SIG-M5 (cell line): ENCODE measurements around the gene SLC2A11.
"Not testable (repeated sequence)": the region's sequence is repeated elsewhere in the genome, so short reads cannot be mapped to it uniquely, and the experiment has no call there.

Experiments
- DNase-seq: peaks from one replicate; lab custom pipeline; 2025; lab: John Stamatoyannopoulos, UW

The SLC2A11 gene

DNA sequence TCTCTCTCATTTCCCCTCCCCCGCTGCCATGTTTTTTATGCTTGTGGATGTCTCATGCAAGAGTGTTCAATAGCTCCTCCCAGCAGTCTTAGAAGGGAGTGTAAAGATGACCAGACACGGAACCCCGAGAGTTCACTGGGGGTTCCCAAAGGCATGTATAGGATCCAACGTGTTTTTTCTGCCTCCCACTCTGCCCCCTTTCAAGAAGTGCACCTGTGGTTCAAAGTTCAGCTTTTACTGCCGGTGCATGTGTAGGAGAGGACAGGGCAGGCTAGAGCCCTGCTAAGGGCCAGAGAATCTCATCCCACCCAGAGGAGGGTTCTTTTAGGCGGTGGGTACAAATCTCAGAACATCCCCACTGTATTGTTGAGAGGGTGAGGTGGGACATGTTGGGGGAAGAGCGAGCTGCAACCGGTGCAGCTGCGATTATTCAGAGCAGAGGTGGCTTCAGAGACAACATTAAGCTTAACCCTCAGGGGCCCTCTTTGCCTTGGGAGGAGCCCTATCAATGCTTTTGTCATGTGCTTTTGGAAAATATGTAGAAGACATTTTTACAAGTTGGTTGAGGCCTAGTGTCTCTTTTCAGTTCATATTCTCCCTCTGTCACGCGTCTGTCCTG, 51.0 kb downstream of the SLC2A11 start:
- no peak for DNase-seq

DNA sequence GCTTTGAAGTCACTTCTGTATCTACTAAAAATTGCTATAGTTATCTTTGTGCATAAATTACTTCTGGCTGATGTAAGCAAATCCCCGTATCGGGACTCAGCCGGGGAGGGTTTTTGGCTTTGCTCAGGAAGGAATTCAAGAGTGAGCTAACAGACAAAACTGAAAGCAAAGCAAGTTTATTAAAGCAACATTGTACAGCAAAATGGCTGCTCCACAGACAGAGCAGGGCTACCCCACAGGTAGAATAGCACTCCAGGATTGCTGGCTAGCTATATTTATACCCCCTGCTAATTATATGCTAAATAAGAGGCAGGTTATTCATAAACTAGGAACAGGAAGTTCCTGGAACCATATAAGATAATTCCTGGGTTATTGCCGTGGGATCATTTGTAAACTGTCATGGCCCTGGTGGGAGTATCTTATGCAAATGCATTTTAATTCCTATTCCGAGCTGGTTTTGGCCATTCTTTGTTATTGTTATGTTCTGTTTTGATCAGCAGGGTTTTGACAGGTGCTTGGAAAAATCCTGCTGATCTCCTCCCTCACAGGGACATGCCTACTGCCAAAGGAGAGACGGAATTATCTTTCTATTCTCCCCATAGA, 51.7 kb downstream of the SLC2A11 start:
- DNase-seq = no peak

DNA sequence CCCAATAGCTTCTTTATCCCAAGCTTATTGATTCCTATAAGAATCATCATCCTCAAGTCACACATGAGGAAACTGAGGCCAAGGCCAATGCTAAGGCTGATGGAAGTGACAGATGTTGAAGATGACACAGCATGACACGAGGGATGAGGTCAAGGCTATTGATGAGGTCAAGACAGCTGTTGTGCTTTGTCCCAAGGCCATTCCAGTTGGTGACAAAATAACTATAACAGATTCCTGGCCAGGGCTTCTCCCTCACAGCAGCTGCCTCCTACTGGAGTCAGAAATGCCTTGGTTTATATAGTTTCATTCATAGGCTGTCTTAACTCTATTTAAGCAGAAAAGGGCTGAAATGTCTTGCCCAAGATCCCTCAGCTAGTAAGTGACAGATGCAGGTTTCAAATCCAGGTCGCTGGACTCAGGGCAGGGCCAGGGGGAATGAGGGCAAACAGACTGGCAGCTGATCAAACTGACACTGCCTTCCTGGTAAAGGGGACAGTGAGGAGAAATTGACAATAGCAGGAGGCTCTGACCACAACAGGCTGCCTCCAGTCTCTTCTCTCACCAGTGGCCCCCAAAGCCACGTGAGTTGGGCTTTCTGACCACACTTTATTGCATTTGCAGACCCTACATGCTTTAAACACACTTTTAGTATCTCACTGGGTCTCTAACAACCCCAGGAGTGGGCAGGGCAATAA, 53.0 kb downstream of the SLC2A11 start:
- no peak for DNase-seq

DNA sequence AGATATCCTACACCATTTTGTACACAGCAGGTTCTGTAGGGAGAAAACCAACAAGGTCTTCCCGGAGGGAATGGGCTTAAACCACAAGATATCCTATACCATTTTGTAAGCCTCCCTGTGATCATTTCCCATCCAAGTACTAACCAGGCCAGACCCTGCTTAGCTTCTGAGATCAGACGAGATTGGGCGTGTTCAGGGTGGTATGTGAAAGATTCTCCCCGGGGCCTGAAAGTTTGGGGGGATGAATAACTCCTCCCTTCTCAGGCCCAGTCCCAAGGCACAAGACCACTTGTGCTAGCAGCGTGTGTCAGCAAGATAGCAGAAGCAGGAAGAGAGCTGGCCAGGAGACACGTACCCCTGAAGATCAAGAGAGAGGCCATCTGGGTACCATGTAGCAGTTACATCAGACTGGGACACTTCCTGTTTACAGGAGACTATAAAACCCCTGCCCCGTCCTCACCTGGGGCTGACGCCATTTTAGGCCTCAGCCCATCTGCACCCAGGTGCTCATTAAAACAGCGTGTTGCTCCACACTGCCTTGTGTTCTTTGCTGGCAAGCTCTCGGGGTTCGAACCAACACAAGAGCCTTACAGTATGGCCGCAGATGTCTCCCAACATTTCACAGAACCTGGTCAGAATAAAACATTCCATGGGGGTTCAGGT, 53.8 kb downstream of the SLC2A11 start:
- no peak for DNase-seq

DNA sequence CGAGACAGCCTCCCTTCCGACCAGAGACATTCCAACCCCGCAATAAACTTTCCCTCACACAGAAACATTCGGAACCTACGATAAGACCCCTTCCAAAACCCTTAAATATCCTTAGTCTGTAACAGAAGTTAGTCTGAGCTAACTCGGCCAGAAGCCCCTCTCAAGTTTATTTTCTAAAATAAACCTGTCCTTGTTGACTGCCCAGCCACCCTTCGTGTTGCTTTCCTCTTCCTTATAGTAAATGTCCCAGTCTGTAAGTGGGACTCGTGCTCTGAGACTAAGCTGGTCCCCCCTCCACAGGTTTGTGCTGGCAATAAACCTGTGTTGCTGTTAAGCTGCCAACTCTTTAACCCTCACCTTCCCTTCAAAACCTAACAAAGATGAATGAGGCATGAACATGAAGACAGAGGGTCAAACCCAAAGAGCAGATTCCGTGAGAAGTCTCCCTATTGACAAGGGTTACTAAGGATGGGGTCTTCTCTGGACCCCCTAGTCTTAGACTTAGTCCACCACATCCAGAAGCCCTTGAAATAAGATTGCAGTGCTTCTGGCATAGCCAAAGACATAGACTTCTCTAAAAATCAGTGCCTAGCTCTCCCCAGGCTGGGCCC, 54.7 kb downstream of the SLC2A11 start:
- DNase-seq = no peak

DNA sequence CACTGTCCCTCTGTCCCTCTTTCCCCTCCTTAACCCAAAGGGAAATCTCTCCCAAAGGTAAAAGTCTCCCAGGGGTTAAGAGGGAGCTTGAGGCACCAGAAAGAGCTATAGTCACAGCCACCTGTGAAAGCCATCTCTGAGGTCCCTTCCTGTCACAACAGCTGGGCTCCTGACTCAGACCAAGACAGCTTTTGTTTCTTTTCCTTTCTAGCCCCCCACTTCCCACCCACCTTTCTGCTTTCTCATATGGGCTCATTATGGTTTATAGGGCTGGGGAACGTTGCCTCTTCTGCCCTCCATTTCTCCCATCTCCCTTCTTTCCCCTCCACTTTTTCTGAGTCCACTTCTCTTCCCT, 55.6 kb downstream of the SLC2A11 start:
- DNase-seq = no peak

DNA sequence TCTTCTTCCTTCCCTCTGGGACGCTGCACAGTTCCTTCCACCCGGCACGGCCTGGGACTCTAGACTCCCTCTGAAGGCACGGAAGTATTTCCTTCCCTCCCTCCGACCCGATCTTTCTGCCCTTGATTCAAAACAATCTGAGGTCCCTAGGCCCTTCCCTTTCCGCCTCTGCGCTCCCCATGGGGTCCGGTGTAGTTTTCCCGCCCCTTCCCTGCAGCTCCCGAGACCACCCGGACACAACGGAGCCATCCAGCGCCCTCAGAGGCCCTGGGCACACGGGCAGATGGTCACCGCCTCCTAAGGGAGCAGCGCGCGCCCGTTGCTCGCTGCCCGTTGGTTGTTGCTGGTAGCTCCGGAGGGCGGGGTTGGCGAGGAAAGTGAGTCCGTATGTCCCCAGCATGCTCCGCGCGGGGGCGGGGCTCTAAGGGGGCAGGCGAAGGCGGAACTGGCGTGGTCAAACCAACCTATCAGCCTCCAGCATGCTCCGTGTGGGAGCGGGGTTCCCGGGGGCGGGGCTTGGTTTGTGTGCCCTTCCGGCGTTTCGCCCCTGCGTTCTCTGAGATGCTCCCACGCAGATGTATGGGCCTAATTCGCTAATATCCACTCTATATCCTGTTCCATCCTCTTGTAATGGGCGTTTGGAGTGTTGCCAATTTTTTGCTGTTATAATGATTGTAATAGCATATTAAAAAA, 56.1 kb downstream of the SLC2A11 start:
- DNase-seq = peak; percentile 88

DNA sequence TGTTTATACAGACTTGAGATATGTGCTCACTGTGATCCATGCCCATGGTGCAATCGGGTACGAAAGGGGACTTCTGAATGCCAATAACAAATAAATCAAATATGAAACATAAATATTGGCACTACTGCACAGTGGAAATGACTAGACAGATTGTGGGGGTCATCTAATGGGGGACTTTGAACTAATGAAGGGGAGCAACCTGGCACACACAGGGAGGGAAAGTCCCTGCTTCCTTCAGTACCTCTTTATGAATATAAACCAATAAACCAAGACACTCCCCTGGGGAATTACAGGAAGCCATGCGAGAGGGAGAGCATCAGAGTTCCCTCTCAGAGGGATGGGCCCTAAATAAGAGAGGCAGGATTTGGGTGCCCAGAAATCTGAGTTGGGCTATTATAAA, 57.6 kb downstream of the SLC2A11 start:
- no peak for DNase-seq

DNA sequence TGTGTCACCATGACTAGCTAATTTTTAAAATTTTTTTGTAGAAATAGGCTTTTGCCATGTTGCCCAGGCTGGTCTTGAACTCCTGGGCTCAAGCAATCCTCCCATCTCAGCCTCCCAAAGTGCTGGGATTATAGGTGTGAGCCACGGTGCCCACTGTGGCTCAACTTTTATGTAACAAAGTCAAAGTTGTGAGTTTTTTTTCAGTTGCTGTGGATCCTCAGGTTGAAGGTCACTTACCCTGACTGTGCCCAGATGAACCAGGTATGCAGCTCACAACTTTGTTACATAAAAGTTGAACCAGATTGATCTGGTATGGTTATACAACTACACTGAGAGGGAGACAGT, 62.6 kb downstream of the SLC2A11 start:
- not testable (repeated sequence) for DNase-seq

DNA sequence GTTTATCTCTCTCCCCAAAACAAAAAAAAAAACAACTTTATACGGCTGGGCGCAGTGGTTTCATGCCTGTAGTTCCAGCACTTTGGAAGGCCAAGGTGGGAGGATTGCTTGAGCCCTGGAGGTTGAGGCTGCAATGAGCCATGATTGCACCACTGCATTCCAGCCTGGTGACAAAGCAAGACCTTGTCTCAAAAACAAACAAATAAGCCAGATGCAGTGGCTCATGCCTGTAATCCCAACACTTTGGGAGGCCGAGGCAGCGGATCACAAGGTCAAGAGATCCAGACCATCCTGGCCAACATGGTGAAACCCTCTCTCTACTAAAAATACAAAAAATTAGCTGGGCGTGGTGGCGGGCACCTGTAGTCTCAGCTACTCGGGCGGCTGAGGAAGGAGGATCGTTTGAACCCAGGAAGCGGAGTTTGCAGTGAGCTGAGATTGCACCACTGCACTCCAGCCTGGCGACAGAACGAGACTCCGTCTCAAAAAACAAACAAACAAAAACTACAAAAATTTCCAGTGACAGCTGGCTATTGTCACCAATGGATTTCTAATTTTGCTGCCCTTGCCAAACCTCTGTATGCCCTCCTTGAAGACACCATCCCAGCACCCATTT, 64.0 kb downstream of the SLC2A11 start:
- DNase-seq = not testable (repeated sequence)

DNA sequence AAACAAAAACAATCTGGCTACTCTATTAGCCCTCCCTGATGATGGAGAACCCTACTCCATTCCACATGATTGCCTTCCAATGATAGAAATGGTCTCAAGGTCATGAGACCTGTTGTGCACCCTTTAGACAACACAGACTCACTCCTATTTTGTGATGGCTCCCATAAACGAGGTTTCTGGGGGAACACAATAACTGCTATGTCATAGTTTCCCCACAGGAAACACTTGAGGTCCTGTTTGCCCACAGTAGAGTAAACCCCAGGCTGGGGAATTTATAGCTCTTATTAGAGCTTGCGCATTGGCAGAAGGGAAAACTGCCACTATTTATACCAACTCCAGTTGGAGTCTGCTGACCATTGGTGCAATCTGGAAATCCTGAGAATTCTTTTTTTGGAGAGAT, 65.2 kb downstream of the SLC2A11 start:
- no peak for DNase-seq

DNA sequence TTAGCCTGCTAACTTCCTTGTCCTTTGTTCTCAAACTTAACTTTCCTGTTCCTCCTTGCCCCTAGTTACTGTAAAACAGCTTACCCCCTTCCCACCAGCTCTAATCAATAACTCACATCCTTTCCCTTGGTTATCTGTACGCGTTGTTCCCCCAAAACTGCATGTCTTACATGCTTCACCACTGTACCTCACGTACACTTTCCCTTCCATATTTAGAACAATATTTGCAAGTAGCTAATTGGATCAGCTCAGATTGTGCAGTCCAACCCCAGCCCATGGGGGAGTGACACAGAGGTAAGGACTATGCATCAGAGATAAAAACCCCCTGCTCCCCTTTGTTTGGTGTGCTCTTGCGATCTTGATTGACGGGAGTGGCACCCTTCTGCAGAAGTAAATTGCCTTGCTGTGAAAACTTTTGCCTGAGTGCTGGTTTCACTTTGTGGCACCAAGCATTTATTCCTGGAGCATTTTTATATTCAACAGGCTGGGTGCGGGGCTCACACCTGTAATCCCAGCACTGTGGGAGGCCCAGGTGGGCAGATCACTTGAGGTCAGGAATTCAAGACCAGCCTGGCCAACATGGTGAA, 67.4 kb downstream of the SLC2A11 start:
- DNase-seq = no peak

DNA sequence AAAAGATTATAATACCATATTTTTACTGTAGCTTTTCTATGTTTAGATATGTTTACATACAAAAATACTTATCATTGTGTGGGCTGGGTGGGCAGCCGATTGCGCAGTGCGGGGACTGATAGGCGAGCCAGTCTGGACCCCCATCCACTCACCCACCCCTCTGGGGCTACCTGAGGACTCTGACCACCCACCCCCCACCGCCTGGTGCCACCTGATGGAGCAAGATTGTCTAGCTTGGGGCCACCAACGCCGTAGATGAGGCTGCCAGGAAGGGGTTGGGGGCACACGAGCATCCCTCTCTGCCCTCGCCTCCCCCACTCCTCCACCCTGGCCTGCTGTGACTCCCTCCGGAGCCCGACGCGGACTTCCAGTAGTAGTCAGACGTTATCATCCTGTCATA, 68.9 kb downstream of the SLC2A11 start:
- DNase-seq = no peak
